ENCODE results near the gene PPP2R1B. TPM values are rescaled to one million over a fixed set of nuclear protein-coding genes. Genes with fewer than 3 reads are reported as not detected.

The PPP2R1B gene
- total RNA-seq, 1 donor from 2014 or later: 44.5 TPM

DNA sequence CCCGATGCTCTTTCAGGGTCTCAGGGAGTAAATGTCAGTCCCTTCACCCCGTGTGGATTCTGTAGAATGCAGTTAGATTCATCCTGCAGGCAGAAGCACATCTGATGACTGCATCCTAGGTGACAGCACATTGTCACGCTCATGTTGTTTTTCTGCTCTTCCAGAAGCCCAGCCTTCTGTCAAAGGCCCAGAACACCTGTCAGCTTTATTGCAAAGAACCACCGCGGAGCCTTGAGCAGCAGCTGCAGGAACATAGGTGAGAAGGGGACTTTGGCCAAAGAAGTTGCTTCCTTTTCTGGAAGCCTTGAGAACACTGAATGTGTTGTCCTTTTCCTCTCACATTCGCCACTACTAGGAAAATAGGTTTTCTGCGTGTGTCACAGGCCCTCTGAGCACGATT is 43.7 kb downstream of the PPP2R1B start:
- Mint-ChIP-seq H3K4me3 (ENCODE audit: unreplicated experiment) (no peak overlapping the region), H3K27ac (ENCODE audit: unreplicated experiment) (no peak overlapping the region), H3K27me3 (ENCODE audit: low read depth, unreplicated experiment) (no peaks in the 10 kb centered on the region), H3K4me1 (ENCODE audit: low read depth, unreplicated experiment) (peaks cover 22% of the 10 kb centered on the region), H3K9me3 (ENCODE audit: unreplicated experiment) (no peaks in the 10 kb centered on the region), H3K36me3 (ENCODE audit: low read depth, unreplicated experiment) (peaks cover 33% of the 10 kb centered on the region)
- Histone ChIP-seq H3K4me2 (ENCODE audit: low read length) (no peak overlapping the region), H3K27ac (ENCODE audit: low read depth, low read length) (no peak overlapping the region), H2AFZ (ENCODE audit: low read depth, low read length) (no peak overlapping the region), H3K9me3 (ENCODE audit: insufficient read depth, low read depth, low read length) (no peaks in the 10 kb centered on the region), H3K9ac (ENCODE audit: low read length) (no peak overlapping the region), H3K36me3 (ENCODE audit: insufficient read depth, low read length) (peaks cover 41% of the 10 kb centered on the region), H3K27me3 (ENCODE audit: insufficient read depth, low read length) (no peaks in the 10 kb centered on the region), H3K79me2 (ENCODE audit: insufficient read depth, low read length) (no peaks in the 10 kb centered on the region), H4K20me1 (ENCODE audit: insufficient read depth, low read length) (no peaks in the 10 kb centered on the region), H3K4me3 (ENCODE audit: insufficient read depth, low read depth, low read length) (no peak overlapping the region), H3K4me1 (ENCODE audit: insufficient read depth, low read length) (peaks cover 18% of the 10 kb centered on the region)
- TF ChIP-seq EZH2 (IDR thresholded peaks at IDR 0.05; ENCODE audit: insufficient read depth, low read length): no peak
- TF ChIP-seq, protein P1, sequence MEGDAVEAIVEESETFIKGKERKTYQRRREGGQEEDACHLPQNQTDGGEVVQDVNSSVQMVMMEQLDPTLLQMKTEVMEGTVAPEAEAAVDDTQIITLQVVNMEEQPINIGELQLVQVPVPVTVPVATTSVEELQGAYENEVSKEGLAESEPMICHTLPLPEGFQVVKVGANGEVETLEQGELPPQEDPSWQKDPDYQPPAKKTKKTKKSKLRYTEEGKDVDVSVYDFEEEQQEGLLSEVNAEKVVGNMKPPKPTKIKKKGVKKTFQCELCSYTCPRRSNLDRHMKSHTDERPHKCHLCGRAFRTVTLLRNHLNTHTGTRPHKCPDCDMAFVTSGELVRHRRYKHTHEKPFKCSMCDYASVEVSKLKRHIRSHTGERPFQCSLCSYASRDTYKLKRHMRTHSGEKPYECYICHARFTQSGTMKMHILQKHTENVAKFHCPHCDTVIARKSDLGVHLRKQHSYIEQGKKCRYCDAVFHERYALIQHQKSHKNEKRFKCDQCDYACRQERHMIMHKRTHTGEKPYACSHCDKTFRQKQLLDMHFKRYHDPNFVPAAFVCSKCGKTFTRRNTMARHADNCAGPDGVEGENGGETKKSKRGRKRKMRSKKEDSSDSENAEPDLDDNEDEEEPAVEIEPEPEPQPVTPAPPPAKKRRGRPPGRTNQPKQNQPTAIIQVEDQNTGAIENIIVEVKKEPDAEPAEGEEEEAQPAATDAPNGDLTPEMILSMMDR (IDR thresholded peaks at IDR 0.05; ENCODE audit: insufficient read depth, low read depth, low read length): no peak
- FAIRE-seq (no peak), DNase-seq (ENCODE audit: low read depth) (no peak)

DNA sequence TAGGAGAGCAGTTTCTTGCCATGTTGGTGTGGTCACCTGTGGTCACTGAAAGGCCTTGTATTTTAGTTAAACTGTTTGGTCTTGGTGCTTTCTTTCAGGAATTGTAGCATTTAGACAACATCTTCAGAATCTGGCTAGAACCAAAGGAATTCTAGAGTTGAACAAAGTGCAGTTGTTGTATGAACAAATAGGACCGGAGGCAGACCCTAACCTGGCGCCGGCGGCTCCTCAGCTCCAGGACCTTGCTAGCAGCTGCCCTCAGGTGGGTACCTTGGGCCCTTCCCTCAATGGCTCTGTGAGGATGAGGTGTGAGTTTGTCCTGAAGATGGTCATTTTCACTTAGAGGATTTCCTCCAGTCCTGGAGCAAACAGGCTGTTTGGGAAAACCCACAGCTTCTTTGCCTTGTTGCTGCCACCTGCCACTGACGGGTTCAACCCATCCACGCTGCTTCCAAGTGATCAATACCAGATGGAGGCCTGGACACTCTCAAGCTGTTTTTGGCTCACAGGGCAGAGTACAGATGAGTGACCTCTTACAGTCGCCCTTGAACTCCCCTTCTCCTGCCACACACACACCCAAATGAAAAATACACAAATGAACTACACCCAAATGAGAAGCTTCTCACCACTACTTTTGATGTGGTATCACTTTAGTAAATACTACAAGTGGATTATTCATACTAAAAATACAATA is 45.2 kb downstream of the PPP2R1B start:
- Histone ChIP-seq H3K9ac (ENCODE audit: low read length) (no peak overlapping the region), H3K27me3 (ENCODE audit: insufficient read depth, low read length) (no peaks in the 10 kb centered on the region), H3K36me3 (ENCODE audit: insufficient read depth, low read length) (peaks cover 41% of the 10 kb centered on the region), H3K4me3 (ENCODE audit: insufficient read depth, low read depth, low read length) (no peak overlapping the region), H3K9me3 (ENCODE audit: insufficient read depth, low read depth, low read length) (no peaks in the 10 kb centered on the region), H3K79me2 (ENCODE audit: insufficient read depth, low read length) (no peaks in the 10 kb centered on the region), H4K20me1 (ENCODE audit: insufficient read depth, low read length) (no peaks in the 10 kb centered on the region), H3K4me1 (ENCODE audit: insufficient read depth, low read length) (peaks cover 18% of the 10 kb centered on the region), H2AFZ (ENCODE audit: low read depth, low read length) (no peak overlapping the region), H3K27ac (ENCODE audit: low read depth, low read length) (no peak overlapping the region), H3K4me2 (ENCODE audit: low read length) (no peak overlapping the region)
- peaks cover 22% of the 10 kb centered on the region for H3K4me1 Mint-ChIP-seq (ENCODE audit: low read depth, unreplicated experiment)
- DNase-seq (ENCODE audit: low read depth) (no peak), FAIRE-seq (no peak)
- no peak for TF ChIP-seq EZH2 (IDR thresholded peaks at IDR 0.05; ENCODE audit: insufficient read depth, low read length)
- TF ChIP-seq, protein P1 (IDR thresholded peaks at IDR 0.05; ENCODE audit: insufficient read depth, low read depth, low read length): no peak
- H3K27ac Mint-ChIP-seq (ENCODE audit: unreplicated experiment): no peak overlapping the region
- peaks cover 25% of the 10 kb centered on the region for H3K36me3 Mint-ChIP-seq (ENCODE audit: low read depth, unreplicated experiment)
- H3K27me3 Mint-ChIP-seq (ENCODE audit: low read depth, unreplicated experiment): no peaks in the 10 kb centered on the region
- H3K4me3 Mint-ChIP-seq (ENCODE audit: unreplicated experiment): no peak overlapping the region
- H3K9me3 Mint-ChIP-seq (ENCODE audit: unreplicated experiment): no peaks in the 10 kb centered on the region

DNA sequence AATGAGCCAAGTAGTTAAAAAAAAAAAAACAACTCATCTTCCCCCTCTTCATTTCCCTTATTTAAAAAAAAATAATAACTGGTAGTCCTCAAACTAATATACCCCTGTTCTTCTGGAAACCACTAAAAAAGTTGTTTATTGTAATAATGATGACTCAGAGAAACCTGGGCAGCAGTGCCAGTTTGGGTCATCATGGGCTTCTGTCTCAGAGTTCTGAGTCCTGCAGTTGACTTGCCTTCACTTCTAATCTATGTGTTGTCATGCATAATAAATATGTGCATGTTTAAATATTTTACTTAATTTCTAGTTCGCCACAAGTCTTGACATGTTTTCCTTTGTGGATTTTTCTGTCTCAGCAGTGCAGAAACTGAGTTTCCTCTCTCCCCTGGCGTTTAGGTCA is 46.8 kb downstream of the PPP2R1B start:
- Histone ChIP-seq H3K9me3 (ENCODE audit: insufficient read depth, low read depth, low read length) (no peaks in the 10 kb centered on the region), H3K79me2 (ENCODE audit: insufficient read depth, low read length) (no peaks in the 10 kb centered on the region), H3K36me3 (ENCODE audit: insufficient read depth, low read length) (peaks cover 39% of the 10 kb centered on the region), H3K27me3 (ENCODE audit: insufficient read depth, low read length) (no peaks in the 10 kb centered on the region), H3K4me2 (ENCODE audit: low read length) (peak overlapping the region; percentile 74), H3K9ac (ENCODE audit: low read length) (no peak overlapping the region), H3K27ac (ENCODE audit: low read depth, low read length) (peak overlapping the region; percentile 66), H2AFZ (ENCODE audit: low read depth, low read length) (no peak overlapping the region), H3K4me3 (ENCODE audit: insufficient read depth, low read depth, low read length) (no peak overlapping the region), H4K20me1 (ENCODE audit: insufficient read depth, low read length) (no peaks in the 10 kb centered on the region), H3K4me1 (ENCODE audit: insufficient read depth, low read length) (peaks cover 18% of the 10 kb centered on the region)
- Mint-ChIP-seq H3K27ac (ENCODE audit: unreplicated experiment) (no peak overlapping the region), H3K9me3 (ENCODE audit: unreplicated experiment) (no peaks in the 10 kb centered on the region), H3K4me3 (ENCODE audit: unreplicated experiment) (no peak overlapping the region), H3K36me3 (ENCODE audit: low read depth, unreplicated experiment) (peaks cover 22% of the 10 kb centered on the region), H3K4me1 (ENCODE audit: low read depth, unreplicated experiment) (peaks cover 22% of the 10 kb centered on the region), H3K27me3 (ENCODE audit: low read depth, unreplicated experiment) (no peaks in the 10 kb centered on the region)
- no peak for TF ChIP-seq EZH2 (IDR thresholded peaks at IDR 0.05; ENCODE audit: insufficient read depth, low read length)
- TF ChIP-seq, protein P1 (IDR thresholded peaks at IDR 0.05; ENCODE audit: insufficient read depth, low read depth, low read length): no peak
- no peak for FAIRE-seq
- peak; percentile 61 for DNase-seq (ENCODE audit: low read depth)

All from astrocyte (in vitro differentiated cells and primary cell).